Measurements from ENCODE around the gene ZFP92.

The ZFP92 gene

GRCh38 chrX:153417637-153418036, 6.4 kb downstream of the ZFP92 start:
- H3K36me3 ChIP-seq (ENCODE audit: insufficient read depth, low read length), result no peaks in the 10 kb centered on the region
- no peak overlapping the region for H2AFZ ChIP-seq (ENCODE audit: low read depth, low read length)
- H3K4me1 ChIP-seq (ENCODE audit: insufficient read depth, low read length), result no peaks in the 10 kb centered on the region
- H3K27me3 ChIP-seq (ENCODE audit: insufficient read depth, low read length), result peaks cover 32% of the 10 kb centered on the region
- no peaks in the 10 kb centered on the region for H3K9me3 ChIP-seq (ENCODE audit: low read length)
- H3K4me3 ChIP-seq (ENCODE audit: low read length), result no peak overlapping the region

DNA sequence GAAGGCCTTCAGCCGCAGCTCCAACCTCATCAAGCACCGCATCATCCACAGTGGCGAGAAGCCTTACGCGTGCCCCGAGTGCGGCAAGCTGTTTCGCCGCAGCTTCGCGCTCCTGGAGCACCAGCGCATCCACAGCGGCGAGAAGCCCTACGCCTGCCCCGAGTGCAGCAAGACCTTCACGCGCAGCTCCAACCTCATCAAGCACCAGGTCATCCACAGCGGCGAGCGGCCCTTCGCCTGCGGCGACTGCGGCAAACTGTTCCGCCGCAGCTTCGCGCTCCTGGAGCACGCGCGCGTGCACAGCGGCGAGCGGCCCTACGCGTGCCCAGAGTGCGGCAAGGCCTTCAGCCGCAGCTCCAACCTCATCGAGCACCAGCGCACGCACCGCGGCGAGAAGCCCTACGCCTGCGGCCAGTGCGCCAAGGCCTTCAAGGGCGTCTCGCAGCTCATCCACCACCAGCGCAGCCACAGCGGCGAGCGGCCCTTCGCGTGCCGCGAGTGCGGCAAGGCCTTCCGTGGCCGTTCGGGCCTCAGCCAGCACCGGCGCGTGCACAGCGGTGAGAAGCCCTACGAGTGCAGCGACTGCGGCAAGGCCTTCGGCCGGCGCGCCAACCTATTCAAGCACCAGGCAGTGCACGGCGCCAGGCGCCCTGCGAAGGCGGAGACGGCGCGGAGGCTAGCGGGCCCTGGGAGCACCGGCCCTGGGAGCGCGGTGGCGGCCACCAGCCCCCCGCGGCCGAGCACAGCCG, 9.8 kb downstream of the ZFP92 start:
- Histone ChIP-seq H3K9me3 (ENCODE audit: low read length) (no peaks in the 10 kb centered on the region), H3K4me3 (ENCODE audit: low read length) (no peak overlapping the region), H3K36me3 (ENCODE audit: insufficient read depth, low read length) (no peaks in the 10 kb centered on the region), H3K4me1 (ENCODE audit: insufficient read depth, low read length) (no peaks in the 10 kb centered on the region), H2AFZ (ENCODE audit: low read depth, low read length) (no peak overlapping the region), H3K27me3 (ENCODE audit: insufficient read depth, low read length) (peaks cover 47% of the 10 kb centered on the region)

GRCh38 chrX:153421856-153422255, 10.6 kb downstream of the ZFP92 start:
- no peaks in the 10 kb centered on the region for H3K4me1 ChIP-seq (ENCODE audit: insufficient read depth, low read length)
- H3K27me3 ChIP-seq (ENCODE audit: insufficient read depth, low read length), result peaks cover 53% of the 10 kb centered on the region
- no peak overlapping the region for H2AFZ ChIP-seq (ENCODE audit: low read depth, low read length)
- H3K9me3 ChIP-seq (ENCODE audit: low read length), result no peaks in the 10 kb centered on the region
- H3K4me3 ChIP-seq (ENCODE audit: low read length), result no peak overlapping the region
- no peaks in the 10 kb centered on the region for H3K36me3 ChIP-seq (ENCODE audit: insufficient read depth, low read length)

DNA sequence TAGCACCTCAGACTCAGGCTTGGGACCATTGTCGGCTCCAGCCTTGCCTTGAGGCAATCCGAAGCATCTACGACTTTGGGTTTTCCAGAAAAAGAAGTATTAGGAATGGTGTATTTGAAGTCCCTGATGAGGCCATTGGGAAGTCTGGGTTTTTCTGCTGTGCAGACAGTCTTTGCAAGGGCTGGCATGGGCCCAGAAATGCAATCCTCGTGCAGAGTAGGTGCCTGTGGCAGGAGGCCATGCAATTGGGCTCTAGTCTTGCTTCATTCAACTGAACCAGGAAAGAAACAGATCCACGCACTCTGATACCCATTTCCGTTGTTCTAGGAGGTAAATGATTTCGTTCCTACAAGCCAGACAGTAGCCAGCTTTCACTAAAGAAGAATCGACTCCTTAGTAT, 12.4 kb downstream of the ZFP92 start:
- Histone ChIP-seq H2AFZ (ENCODE audit: low read depth, low read length) (no peak overlapping the region), H3K27me3 (ENCODE audit: insufficient read depth, low read length) (peaks cover 47% of the 10 kb centered on the region), H3K36me3 (ENCODE audit: insufficient read depth, low read length) (no peaks in the 10 kb centered on the region), H3K9me3 (ENCODE audit: low read length) (no peaks in the 10 kb centered on the region), H3K4me1 (ENCODE audit: insufficient read depth, low read length) (no peaks in the 10 kb centered on the region), H3K4me3 (ENCODE audit: low read length) (no peak overlapping the region)

GRCh38 chrX:153426204-153426603, 14.9 kb downstream of the ZFP92 start:
- no peaks in the 10 kb centered on the region for H3K4me1 ChIP-seq (ENCODE audit: insufficient read depth, low read length)
- H3K27me3 ChIP-seq (ENCODE audit: insufficient read depth, low read length), result peaks cover 39% of the 10 kb centered on the region
- no peaks in the 10 kb centered on the region for H3K9me3 ChIP-seq (ENCODE audit: low read length)
- H2AFZ ChIP-seq (ENCODE audit: low read depth, low read length), result no peak overlapping the region
- H3K4me3 ChIP-seq (ENCODE audit: low read length), result no peak overlapping the region
- no peaks in the 10 kb centered on the region for H3K36me3 ChIP-seq (ENCODE audit: insufficient read depth, low read length)

DNA sequence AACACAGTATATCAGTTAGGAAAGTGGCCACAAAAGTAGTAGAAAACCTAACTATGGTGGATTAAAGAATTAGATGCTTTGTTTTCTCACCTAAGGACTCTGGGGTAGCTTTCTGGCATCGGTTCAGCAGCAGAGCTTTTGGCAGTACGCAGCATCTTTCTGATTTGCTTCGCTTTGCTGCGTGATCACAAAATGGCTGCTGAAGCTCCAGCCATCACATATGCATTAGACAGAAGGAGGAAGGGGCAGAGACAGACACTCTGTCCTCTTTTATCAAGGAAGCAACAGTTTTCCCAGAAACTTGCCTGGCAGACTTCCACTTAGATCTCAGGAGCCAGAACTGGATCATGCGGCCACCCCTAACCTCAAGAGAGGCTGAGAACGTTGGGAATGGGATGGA, 19.5 kb downstream of the ZFP92 start:
- Histone ChIP-seq H3K4me3 (ENCODE audit: low read length) (no peak overlapping the region), H3K27me3 (ENCODE audit: insufficient read depth, low read length) (peaks cover 21% of the 10 kb centered on the region), H3K4me1 (ENCODE audit: insufficient read depth, low read length) (no peaks in the 10 kb centered on the region), H3K36me3 (ENCODE audit: insufficient read depth, low read length) (no peaks in the 10 kb centered on the region), H3K9me3 (ENCODE audit: low read length) (no peaks in the 10 kb centered on the region), H2AFZ (ENCODE audit: low read depth, low read length) (no peak overlapping the region)

DNA sequence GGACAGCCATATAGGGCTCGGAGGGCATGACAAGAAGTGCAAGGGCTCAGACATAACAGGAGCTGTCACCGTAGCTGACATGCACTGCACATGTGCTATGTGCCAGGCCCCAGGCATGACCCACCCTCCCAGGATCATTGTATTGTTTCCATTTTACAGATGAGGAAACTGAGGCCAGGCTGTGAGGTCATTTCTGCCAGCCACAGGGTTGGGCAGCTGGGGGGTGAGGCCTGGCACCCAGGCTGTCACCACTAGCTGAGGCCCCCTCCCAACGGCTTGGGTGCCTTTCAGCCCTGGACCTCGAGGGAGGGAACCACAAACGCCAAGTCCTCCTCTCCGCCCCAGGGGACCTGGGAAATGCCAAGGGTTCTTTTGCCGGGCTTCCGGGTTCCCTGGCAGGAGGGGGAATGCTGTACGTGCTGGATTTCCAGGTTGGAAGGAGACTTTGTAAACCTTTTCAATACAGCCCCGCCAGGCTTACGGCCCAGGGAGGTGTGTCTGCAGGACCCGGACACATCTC, 21.9 kb downstream of the ZFP92 start:
- Histone ChIP-seq H3K4me3 (ENCODE audit: low read length) (no peak overlapping the region), H3K27me3 (ENCODE audit: insufficient read depth, low read length) (peaks cover 14% of the 10 kb centered on the region), H3K36me3 (ENCODE audit: insufficient read depth, low read length) (no peaks in the 10 kb centered on the region), H3K4me1 (ENCODE audit: insufficient read depth, low read length) (no peaks in the 10 kb centered on the region), H2AFZ (ENCODE audit: low read depth, low read length) (no peak overlapping the region), H3K9me3 (ENCODE audit: low read length) (no peaks in the 10 kb centered on the region)

DNA sequence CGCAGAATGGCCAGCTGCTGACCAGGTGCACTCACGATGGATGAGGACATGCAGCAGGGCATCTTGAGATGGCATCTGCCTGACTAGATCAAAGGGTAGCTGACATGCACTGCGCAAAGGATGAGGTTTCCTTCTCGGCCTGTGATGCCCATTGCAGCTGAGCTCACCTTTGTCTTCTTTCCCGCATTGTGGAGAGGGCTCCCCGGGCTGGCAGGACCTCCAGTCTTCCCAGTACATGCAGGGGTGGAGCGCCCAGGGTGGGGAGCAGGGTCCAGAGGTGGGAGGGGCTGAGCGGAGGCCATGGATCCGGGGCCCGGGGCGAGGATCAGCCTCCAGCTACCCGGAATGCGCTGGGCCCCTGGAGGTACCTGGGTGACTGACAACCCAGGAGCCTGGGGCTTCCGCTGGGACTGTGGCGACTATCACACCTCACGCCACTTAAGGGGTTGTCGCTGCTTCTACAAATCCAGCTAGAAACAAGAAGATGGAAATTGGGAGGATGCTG, 22.6 kb downstream of the ZFP92 start:
- Histone ChIP-seq H3K9me3 (ENCODE audit: low read length) (no peaks in the 10 kb centered on the region), H3K27me3 (ENCODE audit: insufficient read depth, low read length) (peaks cover 11% of the 10 kb centered on the region), H2AFZ (ENCODE audit: low read depth, low read length) (no peak overlapping the region), H3K4me3 (ENCODE audit: low read length) (no peak overlapping the region), H3K4me1 (ENCODE audit: insufficient read depth, low read length) (no peaks in the 10 kb centered on the region), H3K36me3 (ENCODE audit: insufficient read depth, low read length) (no peaks in the 10 kb centered on the region)

- H3K27me3 ChIP-seq (ENCODE audit: insufficient read depth, low read length), result peaks cover 10% of the 10 kb centered on the region
- H3K4me1 ChIP-seq (ENCODE audit: insufficient read depth, low read length), result no peaks in the 10 kb centered on the region
- no peaks in the 10 kb centered on the region for H3K36me3 ChIP-seq (ENCODE audit: insufficient read depth, low read length)
- H3K4me3 ChIP-seq (ENCODE audit: low read length), result no peak overlapping the region
- no peak overlapping the region for H2AFZ ChIP-seq (ENCODE audit: low read depth, low read length)
- no peaks in the 10 kb centered on the region for H3K9me3 ChIP-seq (ENCODE audit: low read length)
Observed at GRCh38 chrX:153434801-153435200, 23.5 kb downstream of the ZFP92 start.

GRCh38 chrX:153435845-153436244, 24.6 kb downstream of the ZFP92 start:
- Histone ChIP-seq H3K4me1 (ENCODE audit: insufficient read depth, low read length) (no peaks in the 10 kb centered on the region), H3K36me3 (ENCODE audit: insufficient read depth, low read length) (no peaks in the 10 kb centered on the region), H3K4me3 (ENCODE audit: low read length) (no peak overlapping the region), H3K27me3 (ENCODE audit: insufficient read depth, low read length) (peaks cover 13% of the 10 kb centered on the region), H3K9me3 (ENCODE audit: low read length) (no peaks in the 10 kb centered on the region), H2AFZ (ENCODE audit: low read depth, low read length) (no peak overlapping the region)

- H3K27me3 ChIP-seq (ENCODE audit: insufficient read depth, low read length), result peaks cover 10% of the 10 kb centered on the region
Observed at GRCh38 chrX:153438532-153438931, 27.3 kb downstream of the ZFP92 start.

GRCh38 chrX:153439977-153440376, 28.7 kb downstream of the ZFP92 start:
- Histone ChIP-seq H3K4me3 (ENCODE audit: low read length) (no peak overlapping the region), H3K4me1 (ENCODE audit: insufficient read depth, low read length) (no peaks in the 10 kb centered on the region), H2AFZ (ENCODE audit: low read depth, low read length) (no peak overlapping the region), H3K9me3 (ENCODE audit: low read length) (no peaks in the 10 kb centered on the region), H3K27me3 (ENCODE audit: insufficient read depth, low read length) (peaks cover 5% of the 10 kb centered on the region), H3K36me3 (ENCODE audit: insufficient read depth, low read length) (no peaks in the 10 kb centered on the region)

More at GRCh38 chrX:153438532-153438931, 27.3 kb downstream of the ZFP92 start:
- Histone ChIP-seq H3K4me1 (ENCODE audit: insufficient read depth, low read length) (no peaks in the 10 kb centered on the region), H3K36me3 (ENCODE audit: insufficient read depth, low read length) (no peaks in the 10 kb centered on the region), H2AFZ (ENCODE audit: low read depth, low read length) (no peak overlapping the region), H3K9me3 (ENCODE audit: low read length) (no peaks in the 10 kb centered on the region), H3K4me3 (ENCODE audit: low read length) (no peak overlapping the region)

DNA sequence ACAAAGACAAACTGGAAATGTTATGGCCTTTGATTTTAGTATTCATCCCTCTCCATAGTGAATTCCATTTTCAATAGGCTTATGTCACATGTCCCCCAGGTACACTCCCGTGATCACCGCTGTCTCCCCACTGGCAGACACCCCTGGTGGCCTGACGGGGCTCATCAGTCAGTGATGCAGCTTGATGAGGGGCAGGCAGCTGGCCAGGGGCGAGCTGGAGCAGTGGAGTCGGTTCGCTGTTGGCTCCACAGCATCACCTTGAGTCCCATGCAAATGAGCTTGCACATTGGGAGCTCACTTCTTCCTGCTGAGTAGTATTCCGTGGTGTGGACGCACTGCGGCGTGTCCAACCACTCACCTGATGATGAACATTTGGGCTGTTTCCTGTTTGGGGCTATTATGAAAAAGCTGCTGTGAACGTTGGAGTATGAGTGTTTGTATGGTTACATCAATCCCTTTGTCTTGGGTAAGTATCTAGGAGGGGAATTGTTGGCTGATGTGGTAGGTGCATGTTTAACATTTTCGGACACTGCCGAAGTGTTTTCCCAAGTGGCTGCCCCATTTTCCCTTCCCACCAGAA, 29.4 kb downstream of the ZFP92 start:
- Histone ChIP-seq H3K27me3 (ENCODE audit: insufficient read depth, low read length) (peaks cover 4% of the 10 kb centered on the region), H3K4me3 (ENCODE audit: low read length) (no peak overlapping the region), H2AFZ (ENCODE audit: low read depth, low read length) (no peak overlapping the region), H3K4me1 (ENCODE audit: insufficient read depth, low read length) (no peaks in the 10 kb centered on the region), H3K9me3 (ENCODE audit: low read length) (no peaks in the 10 kb centered on the region), H3K36me3 (ENCODE audit: insufficient read depth, low read length) (no peaks in the 10 kb centered on the region)

All from neuron (in vitro differentiated cells).